NCI-H1092 (cell line): ENCODE results near the gene FAM120C.

ENCODE experiments used
- DNase-seq: peaks from one replicate; lab custom pipeline; 2025; lab: John Stamatoyannopoulos, UW

Gene FAM120C

DNA sequence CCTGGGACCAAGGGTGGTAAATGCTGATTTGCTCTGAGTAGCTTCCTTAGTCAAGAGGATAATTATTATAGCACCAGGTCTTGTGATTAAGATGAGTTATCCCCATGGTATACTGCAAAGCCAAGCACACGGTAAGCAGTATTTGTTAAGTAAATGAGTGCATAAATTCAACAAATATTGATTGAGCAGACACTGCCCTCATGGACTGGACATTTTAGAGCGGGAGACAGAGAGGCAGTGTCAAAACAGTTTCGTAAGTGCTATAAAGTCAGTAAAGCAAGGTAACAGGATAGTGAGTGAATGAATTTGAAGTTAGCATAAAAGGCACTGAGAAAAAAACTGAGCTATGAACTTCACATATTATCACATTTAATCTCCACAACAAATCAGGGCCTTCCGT is 152.7 kb downstream of the FAM120C start:
- DNase-seq = no peak

DNA sequence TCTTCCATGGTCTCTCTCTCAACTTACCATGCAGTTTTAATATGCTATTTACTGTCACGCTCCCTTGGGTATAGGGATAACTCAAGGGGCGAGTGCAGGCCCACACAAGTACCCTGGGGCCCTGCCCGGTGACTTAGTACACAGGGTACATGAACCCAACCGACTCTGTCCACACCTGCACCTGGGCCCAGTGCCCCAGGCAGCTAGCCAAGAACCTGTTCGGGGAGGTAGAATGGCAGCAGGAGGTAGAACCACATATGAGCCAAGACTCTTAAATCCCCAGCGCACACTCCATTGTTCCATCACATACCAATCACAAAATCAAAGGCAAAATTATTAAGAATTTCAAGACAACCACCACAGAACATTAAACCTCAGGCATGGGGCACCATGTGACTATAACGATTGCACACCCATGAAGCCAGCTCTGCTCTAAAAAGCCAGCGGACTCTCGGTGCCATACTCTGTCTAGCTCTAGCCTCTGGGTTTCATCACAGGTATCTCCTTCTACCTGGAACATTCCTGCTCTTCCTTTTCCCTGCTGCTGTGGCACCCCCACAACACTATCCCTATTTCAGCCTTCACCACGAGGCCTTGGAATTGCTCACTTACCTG is 153.4 kb downstream of the FAM120C start:
- peak; percentile 28 for DNase-seq

DNA sequence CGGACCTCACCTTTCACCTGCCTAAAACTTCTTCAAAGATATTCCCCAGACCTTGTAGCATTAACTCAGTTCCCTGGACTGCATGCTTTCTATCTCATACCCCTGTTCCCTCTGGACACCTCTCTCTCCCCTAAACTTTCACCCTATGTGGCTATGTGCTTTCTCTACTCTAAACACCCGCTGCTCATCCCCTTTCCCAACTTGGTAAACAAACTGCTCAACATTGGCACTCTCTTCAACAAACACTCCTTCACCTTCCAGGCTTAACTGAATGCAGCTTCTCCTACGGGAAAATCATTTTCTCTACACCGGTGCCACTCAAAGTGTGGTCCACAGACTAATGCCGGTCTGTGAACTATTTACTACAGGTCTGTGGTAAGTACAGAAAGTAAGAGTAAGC is 158.7 kb downstream of the FAM120C start:
- no peak for DNase-seq
